Progenitor cell of endocrine pancreas (in vitro differentiated cells): ENCODE measurements around the gene CHL1. TPM values are rescaled to one million over a fixed set of nuclear protein-coding genes. Genes with fewer than 3 reads are reported as not detected.

Experiments used
- DNase-seq: peaks from one replicate; pipeline ENCODE4 v3.0.0; 2021; ENCODE audit warnings: low spot score; ENCODE audit not compliant: unreplicated experiment
- H3K27ac Mint-ChIP-seq: 2 replicates; pipeline ENCODE4 v1.8.0; 2021; ENCODE audit warnings: mild to moderate bottlenecking, moderate library complexity, mixed read lengths
- H3K27me3 Mint-ChIP-seq: 2 replicates; pipeline ENCODE4 v1.8.0; 2021; ENCODE audit warnings: mixed read lengths
- H3K36me3 Mint-ChIP-seq: 2 replicates; pipeline ENCODE4 v1.8.0; 2022; ENCODE audit warnings: mixed read lengths; ENCODE audit not compliant: insufficient read depth
- H3K4me1 Mint-ChIP-seq: 2 replicates; pipeline ENCODE4 v1.8.0; 2021; ENCODE audit warnings: low read depth, mixed read lengths
- H3K4me3 Mint-ChIP-seq: 2 replicates; pipeline ENCODE4 v1.8.0; 2021; ENCODE audit warnings: low read depth, mild to moderate bottlenecking, moderate library complexity, mixed read lengths
- H3K9me3 Mint-ChIP-seq: 2 replicates; pipeline ENCODE4 v1.8.0; 2021; ENCODE audit warnings: low read depth, mixed read lengths
- CTCF ChIP-seq: fragments of 200-600 bp; sonication (generic); IDR thresholded peaks from one replicate; pipeline ENCODE4 v1.5.0; 2021; ENCODE audit warnings: antibody characterized with exemption, mild to moderate bottlenecking; ENCODE audit not compliant: unreplicated experiment
- total RNA-seq: library from RNA; stranded (reverse); gene quantifications from 2 replicates; pipeline ENCODE4 v1.2.1, GENCODE V29; 2021

Gene CHL1
- total RNA-seq, 1 donor from 2014 or later, result 24.7 TPM

- DNase-seq, result no peak
- Mint-ChIP-seq H3K27ac (no peak overlapping the region), H3K27me3 (peaks cover 31% of the 10 kb centered on the region), H3K4me3 (no peak overlapping the region), H3K36me3 (no peaks in the 10 kb centered on the region), H3K4me1 (peaks cover 7% of the 10 kb centered on the region), H3K9me3 (no peaks in the 10 kb centered on the region)
- TF ChIP-seq CTCF, result no peak
These were observed 7.5 kb downstream of the CHL1 start for GRCh38 chr3:204102-204501.

GRCh38 chr3:207973-208372, 11.4 kb downstream of the CHL1 start:
- DNase-seq, result no peak
- no peak overlapping the region for H3K4me3 Mint-ChIP-seq
- TF ChIP-seq CTCF, result no peak
- no peak overlapping the region for H3K27ac Mint-ChIP-seq
- H3K36me3 Mint-ChIP-seq, result no peaks in the 10 kb centered on the region
- H3K27me3 Mint-ChIP-seq, result peaks cover 18% of the 10 kb centered on the region
- H3K4me1 Mint-ChIP-seq, result peaks cover 6% of the 10 kb centered on the region
- no peaks in the 10 kb centered on the region for H3K9me3 Mint-ChIP-seq

GRCh38 chr3:210669-211068, 14.1 kb downstream of the CHL1 start:
- no peak for TF ChIP-seq CTCF
- H3K27me3 Mint-ChIP-seq, result peaks cover 6% of the 10 kb centered on the region
- peaks cover 6% of the 10 kb centered on the region for H3K4me1 Mint-ChIP-seq
- H3K9me3 Mint-ChIP-seq, result no peaks in the 10 kb centered on the region
- no peak for DNase-seq
- H3K4me3 Mint-ChIP-seq, result no peak overlapping the region
- H3K36me3 Mint-ChIP-seq, result no peaks in the 10 kb centered on the region
- H3K27ac Mint-ChIP-seq, result no peak overlapping the region

- no peaks in the 10 kb centered on the region for H3K36me3 Mint-ChIP-seq
- no peak overlapping the region for H3K27ac Mint-ChIP-seq
- H3K27me3 Mint-ChIP-seq, result peaks cover 6% of the 10 kb centered on the region
- no peak for TF ChIP-seq CTCF
- H3K4me3 Mint-ChIP-seq, result no peak overlapping the region
- no peaks in the 10 kb centered on the region for H3K9me3 Mint-ChIP-seq
- peaks cover 10% of the 10 kb centered on the region for H3K4me1 Mint-ChIP-seq
- no peak for DNase-seq
These were observed 15.9 kb downstream of the CHL1 start for GRCh38 chr3:212432-212831.

- TF ChIP-seq CTCF, result no peak
- Mint-ChIP-seq H3K27me3 (peaks cover 2% of the 10 kb centered on the region), H3K36me3 (peaks cover 1% of the 10 kb centered on the region), H3K9me3 (peaks cover 5% of the 10 kb centered on the region), H3K4me1 (peaks cover 4% of the 10 kb centered on the region), H3K4me3 (no peak overlapping the region), H3K27ac (no peak overlapping the region)
- no peak for DNase-seq
These were observed 20.7 kb downstream of the CHL1 start for GRCh38 chr3:217099-217813.
